Activated CD8-positive, alpha-beta memory T cell treated with anti-CD3 and anti-CD28 coated beads for 4 hours (primary cell): Measurements from ENCODE around the gene AHSA1.
"Not testable (repeated sequence)": the region's sequence is repeated elsewhere in the genome, so short reads cannot be mapped to it uniquely, and the experiment has no call there.

ENCODE experiments used
- DNase-seq, 2 donors: peaks; one replicate each; pipeline ENCODE4 v3.0.0-alpha.2; 2020; ENCODE audit warnings: low read depth in 2 of 2

The AHSA1 gene

GRCh38 chr14:77457522-77458248, at the start of gene AHSA1, which contains the start of gene VIPAS39:
AHSA1 (plus strand) TSS chr14:77458093; CDS start chr14:77458190, 97 bp downstream.
VIPAS39 (minus strand) TSS chr14:77457601; CDS start chr14:77454102, 3,499 bp downstream.
- peak; percentile 82 to 94 for DNase-seq

DNA sequence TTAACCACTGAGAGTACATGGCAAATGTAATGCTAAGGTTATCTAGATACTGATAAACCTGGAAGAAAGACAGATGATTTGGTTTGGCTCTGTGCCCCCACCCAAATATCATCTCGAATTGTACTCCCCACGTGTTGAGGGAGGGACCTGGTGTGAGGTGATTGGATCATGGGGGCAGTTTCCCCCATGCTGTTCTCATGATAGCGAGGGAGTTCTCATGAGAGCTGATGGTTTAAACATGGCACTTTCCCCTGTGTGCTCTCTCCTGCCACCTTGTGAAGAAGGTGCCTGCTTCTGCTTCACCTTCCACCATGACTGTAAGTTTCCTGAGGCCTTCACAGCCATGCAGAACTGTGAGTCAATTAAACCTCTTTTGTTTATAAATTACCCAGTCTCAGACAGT, 48.8 kb upstream of the AHSA1 start:
- no peak for DNase-seq

DNA sequence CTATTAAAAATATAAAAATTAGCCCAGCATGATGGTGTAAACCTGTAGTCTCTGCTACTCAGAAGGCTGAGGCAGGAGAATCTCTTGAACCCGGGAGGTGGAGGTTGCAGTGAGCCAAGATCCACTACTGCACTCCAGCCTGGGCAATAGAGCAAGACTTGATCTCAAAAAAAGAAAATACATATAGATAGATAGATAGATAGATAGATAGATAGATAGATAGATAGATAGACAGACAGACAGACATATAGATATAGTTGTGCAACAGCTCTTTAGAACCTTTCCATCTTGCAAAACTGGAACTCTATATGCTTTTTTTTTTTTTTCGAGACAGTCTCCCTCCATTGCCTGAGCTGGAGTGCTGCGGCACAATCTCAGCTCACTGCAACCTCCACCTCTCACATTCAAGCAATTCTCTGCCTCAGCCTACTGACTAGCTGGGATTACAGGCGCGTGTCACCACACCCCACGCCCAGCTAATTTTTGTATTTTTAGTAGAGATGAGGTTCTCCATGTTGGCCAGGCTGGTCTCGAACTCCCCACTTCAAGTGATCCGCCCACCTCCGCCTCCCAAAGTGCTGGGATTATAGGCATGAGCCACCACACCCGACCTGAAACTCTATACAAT, 42.4 kb upstream of the AHSA1 start:
- DNase-seq: not testable (repeated sequence)

DNA sequence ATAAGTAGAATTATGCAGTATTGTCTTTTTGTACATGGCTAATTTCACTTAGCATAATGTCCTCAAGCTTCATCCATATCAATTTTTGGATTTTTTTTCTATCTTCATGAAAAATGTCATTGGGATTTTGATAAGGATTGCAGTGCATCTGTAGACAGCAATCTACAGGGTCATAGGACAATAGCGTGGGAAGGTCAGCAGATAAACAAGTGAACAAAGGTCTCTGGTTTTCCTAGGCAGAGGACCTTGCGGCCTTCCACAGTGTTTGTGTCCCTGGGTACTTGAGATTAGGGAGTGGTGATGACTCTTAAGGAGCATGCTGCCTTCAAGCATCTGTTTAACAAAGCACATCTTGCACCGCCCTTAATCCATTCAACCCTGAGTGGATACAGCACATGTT, 41.8 kb upstream of the AHSA1 start:
- not testable (repeated sequence) for DNase-seq

DNA sequence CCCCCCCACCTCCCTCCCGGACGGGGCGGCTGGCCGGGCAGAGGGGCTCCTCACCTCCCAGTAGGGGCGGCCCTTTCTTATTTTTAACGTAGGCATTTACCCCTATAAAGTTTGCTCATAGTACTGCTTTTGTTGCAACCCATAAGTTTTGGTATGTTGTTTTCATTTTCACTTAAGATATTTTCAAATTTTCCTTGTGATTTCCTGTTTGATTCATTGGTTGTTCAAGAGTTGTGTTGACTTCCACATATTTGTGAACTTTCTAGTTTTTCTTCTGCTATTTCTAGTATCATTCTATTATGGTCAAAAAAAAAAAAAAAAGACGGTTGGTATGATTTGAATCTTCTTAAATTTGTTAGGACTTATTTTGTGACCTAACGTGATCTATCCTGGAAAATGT, 41.1 kb upstream of the AHSA1 start:
- no peak for DNase-seq

GRCh38 chr14:77421201-77421600, 36.7 kb upstream of the AHSA1 start:
- no peak for DNase-seq

GRCh38 chr14:77423423-77423822, 34.5 kb upstream of the AHSA1 start, which contains the start of gene NOXRED1:
NOXRED1 (minus strand) TSS chr14:77423523; CDS start chr14:77422889, 634 bp downstream.
- DNase-seq: no peak

GRCh38 chr14:77424862-77425261, 33.0 kb upstream of the AHSA1 start:
- DNase-seq: no peak

- DNase-seq: no peak
Measured at GRCh38 chr14:77426396-77426795, 31.5 kb upstream of the AHSA1 start.

GRCh38 chr14:77436042-77436441, 21.9 kb upstream of the AHSA1 start:
- DNase-seq: no peak

- DNase-seq: no peak
Measured at GRCh38 chr14:77438596-77438995, 19.3 kb upstream of the AHSA1 start.

- no peak for DNase-seq
Measured at GRCh38 chr14:77439861-77440260, 18.0 kb upstream of the AHSA1 start.

- no peak for DNase-seq
Measured at GRCh38 chr14:77442196-77442595, 15.7 kb upstream of the AHSA1 start.

- DNase-seq: no peak
Measured at GRCh38 chr14:77455966-77456640, 1.8 kb upstream of the AHSA1 start.

DNA sequence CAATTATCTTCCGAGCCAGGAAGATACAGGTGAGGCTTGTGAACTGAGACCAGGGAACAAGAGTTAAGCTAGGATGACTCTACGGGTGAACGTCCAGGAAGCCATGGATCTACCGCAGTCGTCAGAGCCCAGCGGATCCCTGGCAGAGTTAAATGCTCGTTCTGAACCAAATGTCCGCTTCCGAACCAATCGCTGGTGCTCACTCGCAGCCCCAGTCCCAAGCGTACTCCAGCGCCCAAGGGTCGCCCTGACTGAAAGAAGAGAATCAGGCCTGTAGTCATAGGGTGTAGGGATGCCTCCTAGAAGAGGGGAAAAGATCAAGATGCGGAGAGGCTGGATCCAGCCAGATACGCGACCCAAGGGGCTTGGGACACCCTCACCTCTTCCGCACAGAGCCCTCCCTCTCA, 775 bp upstream of the AHSA1 start:
- DNase-seq: no peak

DNA sequence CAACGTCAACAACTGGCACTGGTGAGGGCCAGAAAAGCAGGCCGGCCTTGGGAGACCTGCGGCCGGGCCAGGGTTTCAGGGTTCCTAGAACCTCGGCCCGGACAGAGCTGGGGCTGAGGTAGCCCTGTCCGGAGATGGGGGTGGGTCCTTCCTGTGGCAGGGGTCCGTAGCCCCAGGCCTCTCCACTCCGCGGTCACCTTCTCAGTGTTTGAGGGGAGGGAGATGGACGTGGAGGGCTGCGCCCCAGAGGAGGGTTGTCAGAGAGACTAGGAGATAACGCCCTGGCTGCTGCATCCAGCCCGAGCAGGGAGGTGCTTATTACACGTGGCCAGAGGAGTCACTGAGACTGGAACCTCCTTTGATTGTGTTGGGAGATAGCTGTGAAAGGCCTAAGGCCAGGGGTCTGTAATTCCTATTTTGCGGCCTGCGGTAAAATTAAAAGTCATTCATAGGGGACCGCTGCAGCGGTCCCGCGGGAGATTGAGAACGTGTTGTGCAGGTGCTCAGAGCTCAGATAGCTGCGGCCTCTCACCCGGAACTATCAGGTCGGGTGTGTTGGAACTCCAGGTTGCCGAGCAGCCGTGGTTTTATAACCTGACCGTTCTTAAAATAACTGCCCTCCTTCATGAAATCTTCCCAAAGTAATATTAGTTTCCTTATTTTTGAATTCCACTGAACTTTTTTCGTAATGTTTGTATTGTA, 507 bp downstream of the AHSA1 start:
- peak; percentile 4 to 7 for DNase-seq

DNA sequence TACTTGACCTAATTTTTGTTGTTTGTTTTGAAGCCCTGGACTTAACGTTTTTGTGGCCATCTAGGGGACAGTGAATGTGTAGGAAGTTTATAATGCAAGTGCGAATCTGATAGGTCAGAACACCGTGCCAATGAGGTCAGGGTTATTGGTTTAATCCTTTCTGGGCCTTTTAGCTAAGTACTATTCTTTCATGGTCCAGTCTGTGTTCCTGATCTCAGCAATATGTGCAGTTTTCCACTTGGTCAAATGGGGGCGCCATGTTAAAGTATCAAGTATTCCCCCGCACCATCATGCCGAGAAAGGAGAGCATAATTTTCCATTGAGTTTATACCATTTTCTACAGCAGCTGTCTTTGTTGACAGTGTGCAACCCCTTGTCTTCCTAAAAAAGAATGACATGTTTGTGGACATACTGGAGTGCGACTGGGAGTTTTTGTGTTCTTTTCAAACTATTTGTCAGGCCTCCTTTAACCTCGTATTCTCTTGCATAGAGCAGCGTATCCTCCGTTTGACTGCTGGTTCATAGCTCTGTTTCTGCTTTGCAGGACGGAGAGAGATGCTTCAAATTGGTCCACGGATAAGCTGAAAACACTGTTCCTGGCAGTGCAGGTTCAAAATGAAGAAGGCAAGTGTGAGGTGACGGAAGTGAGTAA, 1.3 kb downstream of the AHSA1 start:
- DNase-seq: peak in 1 of 2 donors; percentile 10

DNA sequence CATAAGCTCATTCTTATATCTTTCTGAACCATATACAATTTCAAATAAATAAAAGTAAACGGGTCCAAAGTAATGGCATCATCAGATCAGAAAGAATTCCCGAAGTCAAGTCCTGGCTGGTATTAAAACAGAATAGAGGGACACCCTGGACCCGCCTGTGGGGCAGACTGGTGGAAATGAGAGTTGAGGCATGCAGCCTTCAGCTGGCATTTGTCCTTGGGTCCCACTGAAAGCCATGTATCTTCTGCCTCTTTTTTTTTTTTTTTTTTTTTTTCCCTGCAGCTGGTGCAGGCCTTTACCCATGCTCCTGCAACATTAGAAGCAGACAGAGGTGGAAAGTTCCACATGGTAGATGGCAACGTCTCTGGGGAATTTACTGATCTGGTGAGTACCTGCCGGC, 9.9 kb downstream of the AHSA1 start:
- no peak for DNase-seq

DNA sequence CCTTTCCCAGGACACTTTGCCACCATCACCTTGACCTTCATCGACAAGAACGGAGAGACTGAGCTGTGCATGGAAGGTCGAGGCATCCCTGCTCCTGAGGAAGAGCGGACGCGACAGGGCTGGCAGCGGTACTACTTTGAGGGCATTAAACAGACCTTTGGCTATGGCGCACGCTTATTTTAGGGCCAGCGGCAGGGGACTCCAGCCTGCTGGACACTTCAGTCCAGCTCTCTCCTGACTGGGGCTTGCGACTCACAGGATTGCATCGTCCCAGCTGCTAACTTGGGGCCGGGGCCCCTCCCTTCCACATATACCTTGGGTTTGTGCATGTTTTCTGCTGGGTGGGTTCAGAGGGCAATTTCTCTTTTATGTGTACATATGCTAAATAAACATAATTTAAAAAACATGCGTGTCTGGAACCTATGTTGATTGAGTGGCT, 11.2 kb downstream of the AHSA1 start:
- DNase-seq: no peak

GRCh38 chr14:77469539-77469938, 11.6 kb downstream of the AHSA1 start:
- no peak for DNase-seq

DNA sequence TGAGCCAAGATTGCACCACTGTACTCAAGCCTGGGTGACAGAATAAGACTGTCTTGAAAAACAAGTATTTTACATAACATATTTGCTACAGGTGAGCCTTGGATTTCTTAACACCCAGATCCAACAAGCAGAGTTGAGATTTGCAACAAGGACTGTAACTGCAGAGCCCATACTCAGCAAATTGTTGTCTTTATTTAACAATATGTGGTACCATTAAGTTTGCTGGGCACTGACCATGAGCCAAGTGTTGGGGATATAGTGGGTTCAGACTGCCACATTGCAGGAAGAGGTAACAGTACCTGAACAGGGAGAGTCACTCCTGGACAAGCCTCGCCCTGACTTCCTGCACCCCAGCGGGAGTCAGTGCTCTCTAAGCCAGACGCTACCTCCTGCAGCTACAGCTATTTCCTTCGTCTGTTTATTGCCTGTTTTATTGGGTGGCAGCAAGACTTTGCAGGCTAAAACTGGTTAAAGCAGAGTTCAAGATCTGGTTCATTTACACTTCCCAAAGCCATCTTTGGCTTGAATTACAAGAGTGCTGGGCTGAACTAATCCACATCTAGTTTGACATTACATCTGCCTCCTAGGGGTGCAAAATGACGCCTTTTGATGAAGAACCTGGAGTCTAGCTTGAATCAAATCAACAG, 12.5 kb downstream of the AHSA1 start:
- DNase-seq: no peak
